Measurements from ENCODE around the gene OPN3.

- TF ChIP-seq CTCF (IDR thresholded peaks at IDR 0.05) (no peak), EZH2 (IDR thresholded peaks at IDR 0.05; ENCODE audit: borderline replicate concordance, insufficient read depth, low read depth, low read length, poor library complexity, severe bottlenecking) (no peak)
Measured at GRCh38 chr1:241550318-241550717, 89.9 kb downstream of the OPN3 start.

Data from B cell (primary cell).